ENCODE data around the gene SIM1.

GRCh38 chr6:100475554-100476320 lies 11.0 kb upstream of the SIM1 start:
- TF ChIP-seq, protein P1, sequence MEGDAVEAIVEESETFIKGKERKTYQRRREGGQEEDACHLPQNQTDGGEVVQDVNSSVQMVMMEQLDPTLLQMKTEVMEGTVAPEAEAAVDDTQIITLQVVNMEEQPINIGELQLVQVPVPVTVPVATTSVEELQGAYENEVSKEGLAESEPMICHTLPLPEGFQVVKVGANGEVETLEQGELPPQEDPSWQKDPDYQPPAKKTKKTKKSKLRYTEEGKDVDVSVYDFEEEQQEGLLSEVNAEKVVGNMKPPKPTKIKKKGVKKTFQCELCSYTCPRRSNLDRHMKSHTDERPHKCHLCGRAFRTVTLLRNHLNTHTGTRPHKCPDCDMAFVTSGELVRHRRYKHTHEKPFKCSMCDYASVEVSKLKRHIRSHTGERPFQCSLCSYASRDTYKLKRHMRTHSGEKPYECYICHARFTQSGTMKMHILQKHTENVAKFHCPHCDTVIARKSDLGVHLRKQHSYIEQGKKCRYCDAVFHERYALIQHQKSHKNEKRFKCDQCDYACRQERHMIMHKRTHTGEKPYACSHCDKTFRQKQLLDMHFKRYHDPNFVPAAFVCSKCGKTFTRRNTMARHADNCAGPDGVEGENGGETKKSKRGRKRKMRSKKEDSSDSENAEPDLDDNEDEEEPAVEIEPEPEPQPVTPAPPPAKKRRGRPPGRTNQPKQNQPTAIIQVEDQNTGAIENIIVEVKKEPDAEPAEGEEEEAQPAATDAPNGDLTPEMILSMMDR (IDR thresholded peaks at IDR 0.05) = no peak
- no peak for TF ChIP-seq EZH2 (IDR thresholded peaks at IDR 0.05)

All from neural progenitor cell (in vitro differentiated cells).